ENCODE measurements around the gene REC8. TPM values are rescaled to one million over a fixed set of nuclear protein-coding genes. Genes with fewer than 3 reads are reported as not detected.

REC8 gene
- total RNA-seq, 1 experiment from 2014 or later, result 37.5 TPM

GRCh38 chr14:24162093-24162492 lies 9.8 kb upstream of the REC8 start:
- BruUV-seq (replicated peaks), result no TSS peak

GRCh38 chr14:24164518-24164991 lies 7.3 kb upstream of the REC8 start:
- CTCF ChIA-PET, result interaction anchor here (1.4 kb wide), 1 partner anchor 18 kb away, joined by 3 read pairs; no protein-coding TSS in a partner anchor
- Mint-ChIP-seq H3K4me1 (ENCODE audit: low read depth, unreplicated experiment) (peaks cover 13% of the 10 kb centered on the region), H3K27ac (ENCODE audit: unreplicated experiment) (no peak overlapping the region), H3K27me3 (ENCODE audit: unreplicated experiment) (no peaks in the 10 kb centered on the region), H3K9me3 (ENCODE audit: low read depth, unreplicated experiment) (no peaks in the 10 kb centered on the region), H3K4me3 (ENCODE audit: low read depth, unreplicated experiment) (no peak overlapping the region), H3K36me3 (ENCODE audit: insufficient read depth, unreplicated experiment) (peaks cover 63% of the 10 kb centered on the region)
- intact Hi-C loops (cut with micrococcal nuclease; ENCODE audit: unreplicated experiment), result no loop called here
- no peak for TF ChIP-seq CTCF (IDR thresholded peaks at IDR 0.05; ENCODE audit: unreplicated experiment)
- no peak for DNase-seq
- no TSS peak for BruUV-seq (replicated peaks)

More at GRCh38 chr14:24162093-24162492, 9.8 kb upstream of the REC8 start:
- H3K36me3 Mint-ChIP-seq (ENCODE audit: insufficient read depth, unreplicated experiment), result peaks cover 65% of the 10 kb centered on the region
- H3K4me3 Mint-ChIP-seq (ENCODE audit: low read depth, unreplicated experiment), result peak overlapping the region; percentile 76
- H3K4me1 Mint-ChIP-seq (ENCODE audit: low read depth, unreplicated experiment), result peaks cover 15% of the 10 kb centered on the region
- H3K9me3 Mint-ChIP-seq (ENCODE audit: low read depth, unreplicated experiment), result no peaks in the 10 kb centered on the region
- peak overlapping the region; percentile 86 for H3K27ac Mint-ChIP-seq (ENCODE audit: unreplicated experiment)
- no peaks in the 10 kb centered on the region for H3K27me3 Mint-ChIP-seq (ENCODE audit: unreplicated experiment)
- TF ChIP-seq CTCF (IDR thresholded peaks at IDR 0.05; ENCODE audit: unreplicated experiment), result no peak
- intact Hi-C loops (cut with micrococcal nuclease; ENCODE audit: unreplicated experiment), result no loop called here
- DNase-seq, result no peak
- CTCF ChIA-PET, result interaction anchor here (1.3 to 2.4 kb wide), 3 partner anchors 15 to 72 kb away, joined by 4 to 24 read pairs (median 9); partner anchors contain the start of genes PSME1, PSME2 and RNF31

GRCh38 chr14:24165785-24166184 lies 6.1 kb upstream of the REC8 start:
- no TSS peak for BruUV-seq (replicated peaks)
- CTCF ChIA-PET, result interaction anchor here (1.4 kb wide), 1 partner anchor 19 kb away, joined by 3 read pairs; no protein-coding TSS in a partner anchor
- no peaks in the 10 kb centered on the region for H3K9me3 Mint-ChIP-seq (ENCODE audit: low read depth, unreplicated experiment)

GRCh38 chr14:24167469-24168114 lies 4.3 kb upstream of the REC8 start:
- Mint-ChIP-seq H3K27ac (ENCODE audit: unreplicated experiment) (peak overlapping the region; percentile 55), H3K4me3 (ENCODE audit: low read depth, unreplicated experiment) (no peak overlapping the region), H3K4me1 (ENCODE audit: low read depth, unreplicated experiment) (no peaks in the 10 kb centered on the region), H3K9me3 (ENCODE audit: low read depth, unreplicated experiment) (no peaks in the 10 kb centered on the region), H3K27me3 (ENCODE audit: unreplicated experiment) (no peaks in the 10 kb centered on the region), H3K36me3 (ENCODE audit: insufficient read depth, unreplicated experiment) (peaks cover 40% of the 10 kb centered on the region)
- DNase-seq, result no peak
- CTCF ChIA-PET, result no interaction called here
- no peak for TF ChIP-seq CTCF (IDR thresholded peaks at IDR 0.05; ENCODE audit: unreplicated experiment)
- BruUV-seq (replicated peaks), result no TSS peak
- intact Hi-C loops (cut with micrococcal nuclease; ENCODE audit: unreplicated experiment), result no loop called here

More at GRCh38 chr14:24165785-24166184, 6.1 kb upstream of the REC8 start:
- TF ChIP-seq CTCF (IDR thresholded peaks at IDR 0.05; ENCODE audit: unreplicated experiment), result no peak
- Mint-ChIP-seq H3K4me1 (ENCODE audit: low read depth, unreplicated experiment) (peaks cover under 1% of the 10 kb centered on the region), H3K27ac (ENCODE audit: unreplicated experiment) (no peak overlapping the region), H3K4me3 (ENCODE audit: low read depth, unreplicated experiment) (no peak overlapping the region), H3K36me3 (ENCODE audit: insufficient read depth, unreplicated experiment) (peaks cover 51% of the 10 kb centered on the region), H3K27me3 (ENCODE audit: unreplicated experiment) (no peaks in the 10 kb centered on the region)
- intact Hi-C loops (cut with micrococcal nuclease; ENCODE audit: unreplicated experiment), result no loop called here
- no peak for DNase-seq
